Neutrophil (primary cell): ENCODE measurements around the gene EXOC3.

Source experiments
- H3K27ac ChIP-seq: fragments of 200-600 bp; sonication (generic); 2 replicates; pipeline ENCODE4 v1.5.1; 2016; ENCODE audit warnings: mild to moderate bottlenecking, moderate library complexity
- H3K27me3 ChIP-seq: fragments of 200-600 bp; sonication (generic); 2 replicates; pipeline ENCODE4 v1.6.0; 2016; ENCODE audit warnings: mild to moderate bottlenecking
- H3K36me3 ChIP-seq: fragments of 200-600 bp; sonication (generic); 2 replicates; pipeline ENCODE4 v1.5.1; 2017
- H3K4me1 ChIP-seq, 2 experiments: fragments of 200-600 bp in 1 of 2; sonication (generic) in 1 of 2; 1 replicate in 1 of 2; 2 replicates in 1 of 2; pipeline versions ENCODE4 v1.5.1 to v1.6.1; 2013 to 2016; ENCODE audit warnings: low read depth in 1 of 2, low read length in 1 of 2, mild to moderate bottlenecking in 1 of 2, moderate library complexity in 1 of 2; ENCODE audit not compliant: control insufficient read depth in 1 of 2, insufficient read depth in 1 of 2
- H3K4me3 ChIP-seq, 2 experiments: fragments of 200-600 bp in 1 of 2; sonication (generic) in 1 of 2; 1 replicate in 1 of 2; 2 replicates in 1 of 2; pipeline ENCODE4 v1.5.1; 2013 to 2016; ENCODE audit warnings: low read depth in 1 of 2, low read length in 1 of 2, mild to moderate bottlenecking in 1 of 2, moderate library complexity in 1 of 2
- H3K9me3 ChIP-seq: fragments of 200-600 bp; sonication (generic); 2 replicates; pipeline ENCODE4 v1.5.1; 2016
- TF ChIP-seq, protein P1 (sequence below): fragments of 200-600 bp; sonication (generic); IDR thresholded peaks from 2 replicates; pipeline ENCODE4 v1.5.1; 2016; ENCODE audit warnings: antibody characterized with exemption

The EXOC3 gene

DNA sequence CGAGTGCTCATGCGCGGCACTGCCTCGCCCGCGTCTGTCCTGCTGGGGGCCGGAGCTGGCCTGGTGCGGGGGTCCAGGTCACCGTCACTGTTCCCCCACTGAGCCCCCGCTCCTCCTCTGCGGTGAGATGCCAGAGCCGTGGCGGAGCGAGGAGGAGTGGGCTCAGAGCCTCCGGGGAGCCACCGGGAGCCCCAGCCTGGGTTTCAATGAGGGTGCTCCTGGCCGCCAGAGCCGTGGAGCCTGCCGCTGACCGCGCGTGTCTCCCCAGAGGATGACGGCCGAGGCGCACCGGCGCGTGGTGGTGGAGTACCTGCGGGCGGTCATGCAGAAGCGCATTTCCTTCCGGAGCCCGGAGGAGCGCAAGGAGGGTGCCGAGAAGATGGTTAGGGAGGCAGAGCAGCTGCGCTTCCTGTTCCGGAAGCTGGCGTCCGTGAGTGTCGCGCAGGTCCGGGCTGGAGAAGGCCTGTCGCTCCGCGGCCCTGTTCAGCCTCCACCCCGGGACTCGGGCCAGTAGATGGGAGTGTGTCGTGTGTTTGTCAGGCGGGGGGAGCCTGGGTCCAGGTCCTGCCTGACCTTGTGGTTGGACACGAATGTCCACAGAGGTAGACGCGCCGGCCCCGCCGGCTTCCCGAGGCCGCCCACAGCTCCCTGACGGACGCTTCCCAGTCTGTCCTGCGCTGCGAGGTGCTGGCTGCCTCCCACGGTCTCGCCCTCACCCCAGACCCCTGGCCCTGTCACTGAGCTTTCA, 22.0 kb downstream of the EXOC3 start:
- no peaks in the 10 kb centered on the region for H3K9me3 ChIP-seq
- TF ChIP-seq, protein P1, sequence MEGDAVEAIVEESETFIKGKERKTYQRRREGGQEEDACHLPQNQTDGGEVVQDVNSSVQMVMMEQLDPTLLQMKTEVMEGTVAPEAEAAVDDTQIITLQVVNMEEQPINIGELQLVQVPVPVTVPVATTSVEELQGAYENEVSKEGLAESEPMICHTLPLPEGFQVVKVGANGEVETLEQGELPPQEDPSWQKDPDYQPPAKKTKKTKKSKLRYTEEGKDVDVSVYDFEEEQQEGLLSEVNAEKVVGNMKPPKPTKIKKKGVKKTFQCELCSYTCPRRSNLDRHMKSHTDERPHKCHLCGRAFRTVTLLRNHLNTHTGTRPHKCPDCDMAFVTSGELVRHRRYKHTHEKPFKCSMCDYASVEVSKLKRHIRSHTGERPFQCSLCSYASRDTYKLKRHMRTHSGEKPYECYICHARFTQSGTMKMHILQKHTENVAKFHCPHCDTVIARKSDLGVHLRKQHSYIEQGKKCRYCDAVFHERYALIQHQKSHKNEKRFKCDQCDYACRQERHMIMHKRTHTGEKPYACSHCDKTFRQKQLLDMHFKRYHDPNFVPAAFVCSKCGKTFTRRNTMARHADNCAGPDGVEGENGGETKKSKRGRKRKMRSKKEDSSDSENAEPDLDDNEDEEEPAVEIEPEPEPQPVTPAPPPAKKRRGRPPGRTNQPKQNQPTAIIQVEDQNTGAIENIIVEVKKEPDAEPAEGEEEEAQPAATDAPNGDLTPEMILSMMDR, result no peak
- H3K36me3 ChIP-seq, result peaks cover 91% of the 10 kb centered on the region
- H3K27ac ChIP-seq, result no peak overlapping the region
- H3K4me1 ChIP-seq, result no peaks in the 10 kb centered on the region
- no peak overlapping the region for H3K4me3 ChIP-seq
- no peaks in the 10 kb centered on the region for H3K27me3 ChIP-seq

DNA sequence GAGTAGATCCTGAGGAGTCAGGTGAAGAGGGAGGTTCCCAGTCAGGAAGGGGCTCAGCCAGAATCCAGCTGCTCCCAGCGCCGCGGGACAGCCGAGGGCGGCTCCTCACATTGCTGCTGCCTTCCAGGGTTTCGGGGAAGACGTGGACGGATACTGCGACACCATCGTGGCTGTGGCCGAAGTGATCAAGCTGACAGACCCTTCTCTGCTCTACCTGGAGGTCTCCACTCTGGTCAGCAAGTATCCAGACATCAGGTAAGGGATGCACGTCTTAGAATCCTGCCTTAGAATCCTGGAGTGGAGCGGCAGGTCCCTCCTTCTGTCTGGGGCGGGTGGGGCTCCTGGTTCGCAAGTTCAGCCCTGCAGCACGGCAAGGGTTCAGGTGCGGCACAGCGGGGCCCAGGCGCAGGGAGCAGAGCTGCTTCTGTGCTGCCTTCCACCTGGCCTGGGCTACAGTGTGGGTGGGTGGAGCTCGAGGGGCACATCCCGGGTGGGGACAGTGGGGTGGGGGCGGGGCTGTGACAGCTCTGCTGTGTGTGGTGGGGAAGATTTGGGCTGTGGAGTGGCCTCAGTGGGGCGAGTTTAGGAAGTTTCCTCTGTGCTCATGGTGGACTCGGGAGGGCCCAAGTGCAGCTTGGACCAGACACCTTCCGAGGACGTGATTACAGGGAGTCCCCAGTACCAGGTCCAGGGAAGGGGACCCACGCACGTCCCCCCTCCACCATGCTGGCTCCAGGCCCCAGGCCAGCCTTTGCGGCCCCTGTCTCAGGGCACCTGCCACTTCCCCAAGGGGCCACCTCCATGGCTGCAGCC, 22.8 kb downstream of the EXOC3 start:
- H3K4me1 ChIP-seq, result no peaks in the 10 kb centered on the region
- no peak overlapping the region for H3K27ac ChIP-seq
- peaks cover 89% of the 10 kb centered on the region for H3K36me3 ChIP-seq

DNA sequence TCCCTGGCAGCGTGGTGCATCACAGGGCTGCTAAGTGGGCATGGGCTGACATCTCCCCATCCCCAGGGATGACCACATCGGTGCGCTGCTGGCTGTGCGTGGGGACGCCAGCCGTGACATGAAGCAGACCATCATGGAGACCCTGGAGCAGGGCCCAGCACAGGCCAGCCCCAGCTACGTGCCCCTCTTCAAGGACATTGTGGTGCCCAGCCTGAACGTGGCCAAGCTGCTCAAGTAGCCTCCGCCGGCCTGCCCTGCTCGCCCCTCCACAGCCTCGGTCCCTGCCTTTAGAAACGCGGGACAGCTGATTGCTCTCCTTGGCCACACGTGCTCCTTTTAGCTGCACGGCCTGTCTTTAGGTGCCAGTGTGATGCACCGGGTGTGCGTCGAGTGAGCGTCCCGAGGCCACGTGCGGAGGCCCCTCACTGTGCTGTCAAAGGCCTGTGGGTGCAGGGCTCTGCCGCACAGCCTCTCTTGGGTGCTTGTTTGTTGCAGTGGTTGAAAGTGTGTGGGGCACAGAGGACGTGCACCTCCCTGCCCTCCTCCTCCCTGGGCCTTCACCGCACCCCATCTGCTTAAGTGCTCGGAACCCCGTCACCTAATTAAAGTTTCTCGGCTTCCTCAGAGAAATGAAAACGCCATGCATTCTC, 23.8 kb downstream of the EXOC3 start:
- H3K27ac ChIP-seq, result no peak overlapping the region
- TF ChIP-seq, protein P1, result no peak
- H3K4me3 ChIP-seq, result no peak overlapping the region
- no peaks in the 10 kb centered on the region for H3K9me3 ChIP-seq
- peaks cover 87% of the 10 kb centered on the region for H3K36me3 ChIP-seq
- H3K4me1 ChIP-seq, result peaks cover under 1 to 1% of the 10 kb centered on the region in 2 experiments
- no peaks in the 10 kb centered on the region for H3K27me3 ChIP-seq

More for the DNA sequence above, 22.8 kb downstream of the EXOC3 start:
- TF ChIP-seq, protein P1, result no peak
- Histone ChIP-seq H3K9me3 (no peaks in the 10 kb centered on the region), H3K27me3 (no peaks in the 10 kb centered on the region), H3K4me3 (no peak overlapping the region)

DNA sequence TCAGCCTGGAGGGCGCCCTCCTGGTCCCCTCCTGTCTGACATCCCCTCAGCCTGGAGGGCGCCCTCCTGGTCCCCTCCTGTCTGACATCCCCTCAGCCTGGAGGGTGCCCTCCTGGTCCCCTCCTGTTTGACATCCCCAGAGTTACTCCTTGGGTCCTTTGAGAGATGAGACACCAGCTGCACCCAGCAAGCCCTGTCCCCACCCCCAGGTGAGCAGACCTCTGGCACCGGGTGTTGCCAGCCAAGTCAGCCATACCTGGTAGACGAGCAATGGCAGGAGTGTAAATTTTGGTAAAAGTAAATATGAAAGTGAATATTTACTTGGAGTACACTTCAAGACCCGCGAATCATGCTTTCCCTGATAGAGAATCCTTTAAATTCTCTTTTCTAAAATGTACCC, 25.4 kb downstream of the EXOC3 start:
- no peak overlapping the region for H3K4me3 ChIP-seq
- peaks cover 1% of the 10 kb centered on the region for H3K27me3 ChIP-seq
- H3K27ac ChIP-seq, result no peak overlapping the region
- no peaks in the 10 kb centered on the region for H3K9me3 ChIP-seq
- peaks cover 10 to 11% of the 10 kb centered on the region in 2 experiments for H3K4me1 ChIP-seq
- peaks cover 71% of the 10 kb centered on the region for H3K36me3 ChIP-seq
- TF ChIP-seq, protein P1, result no peak

DNA sequence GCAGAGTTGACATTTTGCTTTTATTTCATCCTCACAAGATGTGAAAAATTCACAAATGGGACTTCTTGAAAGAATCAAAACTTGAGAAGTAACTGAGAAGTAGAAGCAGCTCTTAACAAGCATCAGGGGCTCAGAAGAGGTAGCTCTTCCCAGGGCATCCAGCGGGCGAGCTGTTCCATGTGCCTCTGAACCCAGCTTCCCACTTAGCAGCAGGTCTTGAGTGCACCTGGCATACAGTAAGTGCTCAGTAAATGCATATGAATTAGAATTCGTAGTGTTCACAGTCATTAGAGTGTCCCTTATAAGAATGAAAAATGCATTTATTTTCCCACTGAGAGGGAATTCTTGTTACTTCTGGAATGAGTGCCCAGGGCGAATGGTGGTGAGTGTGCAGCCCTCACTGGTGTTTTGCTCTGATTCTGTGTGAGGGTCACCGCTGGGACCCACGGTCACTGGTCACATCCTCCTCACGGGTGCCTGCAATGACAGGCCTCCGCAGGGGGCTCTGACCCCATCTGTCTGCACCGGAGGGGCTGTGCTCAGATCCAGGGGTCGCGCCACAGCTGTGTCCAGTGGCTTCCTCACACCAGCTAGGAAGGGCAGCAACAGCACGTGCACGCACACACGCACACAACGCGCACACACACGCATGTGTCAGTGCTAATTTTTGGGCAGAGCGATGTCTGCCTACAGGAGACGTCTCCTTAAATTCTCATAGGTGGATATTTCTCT, 26.9 kb downstream of the EXOC3 start:
- Histone ChIP-seq H3K4me1 (peaks cover 18 to 21% of the 10 kb centered on the region in 2 experiments), H3K9me3 (no peaks in the 10 kb centered on the region), H3K27me3 (peaks cover 16% of the 10 kb centered on the region), H3K4me3 (no peak overlapping the region), H3K27ac (no peak overlapping the region), H3K36me3 (peaks cover 56% of the 10 kb centered on the region)
- TF ChIP-seq, protein P1, result no peak
